NOMO-1 (cell line): ENCODE results near the gene DOK6.

ENCODE experiments used
- DNase-seq, 2 experiments: peaks; one replicate each; lab custom pipeline; 2025; ENCODE audit not compliant: unreplicated experiment in 2 of 2; lab: John Stamatoyannopoulos, UW

Gene DOK6

DNA sequence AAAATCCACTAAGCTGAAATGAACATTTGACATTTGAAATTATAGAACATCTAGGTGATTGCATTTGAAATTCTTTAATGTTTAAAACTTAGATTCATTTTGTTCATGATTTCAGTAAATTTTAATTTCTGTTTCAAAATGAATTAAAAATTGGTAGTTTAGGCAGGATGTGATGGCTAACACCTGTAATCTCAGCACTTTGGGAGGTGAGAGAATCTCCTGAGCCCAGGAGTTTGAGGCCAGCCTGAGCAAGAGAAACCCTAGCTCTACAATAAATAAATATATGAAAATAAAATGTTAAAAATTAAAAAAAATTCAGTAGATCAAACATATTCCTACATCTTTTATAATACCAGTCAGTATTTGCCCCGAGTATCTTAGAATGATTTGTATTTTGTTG lies 330.0 kb downstream of the DOK6 start:
- no peak for DNase-seq

DNA sequence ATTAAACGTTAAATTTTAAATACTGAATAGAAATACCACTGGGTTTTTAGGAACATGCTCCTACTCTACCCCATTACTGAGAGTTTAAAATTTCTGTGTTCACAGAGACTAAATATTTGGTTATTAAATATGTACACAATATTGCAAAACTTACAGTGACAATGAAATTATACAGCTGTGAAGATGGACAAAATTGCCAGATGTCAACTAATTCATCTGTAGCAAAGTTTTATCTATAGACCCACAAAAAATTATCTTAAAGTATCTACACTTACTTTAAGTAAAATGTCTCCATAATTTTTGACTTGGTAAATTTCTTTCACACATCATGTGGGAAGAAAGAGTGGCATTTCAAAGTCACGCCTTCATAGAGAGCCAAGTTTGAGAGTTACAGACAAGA lies 333.8 kb downstream of the DOK6 start:
- DNase-seq, result no peak

DNA sequence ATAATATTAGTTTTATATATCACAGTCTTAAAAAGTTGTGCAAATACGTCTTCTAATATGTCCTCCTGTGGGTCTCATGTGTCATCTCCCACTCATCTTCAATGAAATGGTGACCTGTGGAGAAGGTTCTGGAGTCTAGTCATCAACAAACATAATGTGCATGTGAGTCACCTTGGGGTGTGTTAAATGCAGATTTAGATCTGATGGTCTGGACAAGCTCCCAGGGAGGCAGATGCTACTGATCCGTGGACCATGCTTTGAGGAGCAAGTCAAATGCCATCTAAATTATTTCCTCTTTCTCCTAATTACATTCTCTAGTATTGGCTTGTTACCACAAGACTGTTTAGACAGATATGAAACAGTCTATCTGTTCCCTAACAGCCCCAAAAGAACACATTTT lies 336.0 kb downstream of the DOK6 start:
- no peak for DNase-seq

DNA sequence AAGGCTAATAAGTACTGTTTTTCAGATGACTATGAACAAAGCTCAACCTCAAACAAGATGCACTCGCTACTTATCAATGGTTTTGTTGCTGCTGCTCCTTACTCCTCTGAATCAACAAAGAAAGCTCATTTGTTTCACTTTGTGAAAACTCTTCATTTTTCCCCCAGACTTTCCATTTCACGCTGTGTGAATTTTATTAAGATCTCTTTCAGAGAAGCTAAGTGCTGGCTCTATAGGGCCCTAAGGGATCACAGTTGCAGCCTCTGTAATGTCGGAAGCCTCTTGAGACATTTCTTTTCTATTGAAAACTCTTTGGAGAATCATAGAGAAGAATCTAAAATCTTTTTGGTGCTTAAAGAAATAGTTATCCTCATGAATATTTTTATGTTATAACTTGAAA lies 337.2 kb downstream of the DOK6 start:
- DNase-seq, result no peak

DNA sequence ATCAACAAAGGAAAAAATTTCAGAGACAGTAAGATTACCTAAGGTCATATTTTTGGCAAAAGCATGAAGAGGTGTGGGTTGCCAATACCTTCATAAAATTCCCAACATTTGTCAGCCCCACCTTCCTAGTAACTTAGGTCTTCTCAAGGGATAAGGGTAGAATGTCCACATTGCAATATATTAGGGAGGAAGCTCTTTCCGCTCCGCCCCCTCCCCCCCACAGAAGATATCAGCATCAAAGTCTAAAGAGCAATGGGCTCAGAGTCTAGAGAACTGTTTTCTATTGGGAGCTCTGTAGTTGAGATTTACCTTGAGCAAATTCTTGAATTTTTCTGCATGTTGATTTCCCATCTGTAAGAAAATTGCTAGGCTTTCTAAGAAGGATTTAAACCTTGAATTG lies 346.7 kb downstream of the DOK6 start:
- no peak for DNase-seq

DNA sequence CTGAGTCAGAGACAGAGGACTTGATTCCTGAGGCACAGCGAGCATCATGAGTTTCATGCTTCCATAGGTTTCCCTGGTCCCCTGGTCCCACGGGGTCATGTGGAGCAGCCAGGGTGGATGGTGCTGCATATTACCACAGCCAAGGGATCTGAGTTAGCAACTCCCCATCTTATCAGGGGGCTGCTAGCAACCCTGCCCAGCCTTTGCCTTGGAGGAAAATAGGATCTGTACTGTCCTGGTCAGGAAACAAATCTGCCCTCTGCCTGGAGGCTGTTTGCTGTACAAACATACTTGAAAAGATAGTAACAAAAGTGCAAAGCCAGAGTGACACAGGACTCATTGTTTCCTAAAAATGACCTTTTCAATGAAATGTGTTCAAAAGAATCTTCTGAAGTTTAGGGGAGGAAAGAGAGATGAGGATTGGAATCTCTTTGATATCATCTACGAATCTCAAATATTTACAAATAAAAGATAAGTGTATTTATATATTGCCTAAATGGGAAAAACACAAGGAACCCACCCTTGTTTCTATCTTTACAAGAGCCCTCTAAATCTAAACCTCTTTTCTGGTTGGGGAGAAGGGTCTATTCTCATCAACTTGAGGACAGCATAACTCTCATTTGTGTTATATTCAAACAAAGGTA lies 352.2 kb downstream of the DOK6 start:
- no peak for DNase-seq

DNA sequence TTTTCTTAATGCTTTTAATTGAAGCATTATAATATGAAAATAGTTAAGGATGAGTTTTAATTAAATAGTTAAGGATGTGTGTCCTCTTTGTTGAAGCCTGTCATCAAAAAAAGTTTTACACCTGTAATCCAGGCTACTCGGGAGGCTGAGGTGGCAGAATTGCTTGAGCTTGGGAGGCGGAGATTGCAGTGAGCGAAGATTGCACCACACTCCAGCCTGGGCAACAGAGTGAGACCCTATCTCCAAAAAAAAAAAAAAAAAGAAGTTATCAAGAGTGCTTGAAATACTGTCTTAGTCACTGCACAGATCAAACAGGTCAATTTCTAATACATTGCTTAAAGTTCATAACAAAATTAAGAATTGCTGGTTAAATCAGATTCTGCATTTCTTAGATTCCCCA lies 353.4 kb downstream of the DOK6 start:
- no peak for DNase-seq

DNA sequence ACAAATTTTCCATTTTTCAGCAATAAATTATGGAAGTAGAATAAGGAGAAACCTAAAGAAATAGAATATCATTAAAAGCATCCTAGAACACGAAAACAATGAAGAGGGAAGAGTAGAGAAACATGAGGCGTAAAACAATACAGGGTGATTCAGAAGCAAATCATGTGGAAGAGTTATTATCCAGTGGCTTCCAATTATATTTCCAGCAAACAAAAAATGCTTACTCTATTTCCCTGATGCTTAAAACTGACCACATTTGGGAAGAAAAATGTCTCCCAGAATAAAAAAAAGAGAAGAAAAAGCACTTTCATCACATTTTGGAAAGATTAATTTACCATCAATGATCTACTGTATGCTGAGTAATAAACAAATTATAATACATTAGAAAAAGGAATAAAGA lies 354.4 kb downstream of the DOK6 start:
- no peak for DNase-seq

DNA sequence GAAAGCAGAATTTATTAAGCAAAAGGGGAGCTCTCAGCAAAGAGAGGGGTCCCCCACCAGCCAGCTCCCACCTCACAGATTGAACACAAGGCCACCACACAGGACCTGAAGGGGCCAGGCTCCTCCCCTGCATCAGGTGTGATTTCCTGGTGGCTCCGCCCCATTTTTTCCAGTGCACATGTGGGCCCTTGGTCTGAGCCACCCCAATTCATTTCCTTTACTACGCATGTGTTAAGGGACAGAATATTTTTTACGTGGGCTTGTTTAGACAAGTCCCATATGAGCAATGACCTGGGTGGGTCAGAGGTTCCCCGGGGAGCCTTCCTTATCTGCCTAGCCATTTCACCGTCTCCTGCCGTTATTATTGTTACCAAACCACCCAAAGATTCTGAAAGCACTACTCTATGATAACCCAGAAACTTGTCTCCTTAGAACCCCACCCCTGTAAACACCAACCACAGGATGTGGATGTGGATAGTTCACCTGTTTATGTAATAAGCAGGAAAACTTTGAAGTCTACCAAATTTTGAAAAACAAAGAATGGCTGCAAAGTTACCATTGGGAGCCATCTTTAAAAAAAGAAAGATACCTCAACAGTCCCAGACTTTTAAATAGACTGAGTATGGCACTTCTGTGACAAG lies 355.3 kb downstream of the DOK6 start:
- DNase-seq, result no peak

DNA sequence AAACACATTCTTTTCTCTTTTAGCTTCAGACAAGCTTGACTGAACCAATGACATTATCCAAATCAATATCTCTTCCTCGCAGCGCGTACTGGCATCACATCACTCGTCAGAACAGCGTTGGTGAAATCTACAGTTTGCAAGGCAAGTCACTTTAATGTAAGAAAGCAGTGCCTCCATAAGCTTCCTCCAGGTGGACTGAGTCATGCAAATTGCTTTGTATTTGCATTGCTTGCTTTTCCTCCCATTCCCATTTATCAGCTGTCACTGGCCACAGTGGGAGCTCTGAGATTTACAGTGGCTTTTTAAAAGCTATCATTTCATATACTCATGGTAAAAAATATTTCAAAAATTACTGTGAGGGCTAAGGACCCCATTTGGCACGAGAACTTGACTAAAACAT lies 357.0 kb downstream of the DOK6 start:
- DNase-seq, result no peak

DNA sequence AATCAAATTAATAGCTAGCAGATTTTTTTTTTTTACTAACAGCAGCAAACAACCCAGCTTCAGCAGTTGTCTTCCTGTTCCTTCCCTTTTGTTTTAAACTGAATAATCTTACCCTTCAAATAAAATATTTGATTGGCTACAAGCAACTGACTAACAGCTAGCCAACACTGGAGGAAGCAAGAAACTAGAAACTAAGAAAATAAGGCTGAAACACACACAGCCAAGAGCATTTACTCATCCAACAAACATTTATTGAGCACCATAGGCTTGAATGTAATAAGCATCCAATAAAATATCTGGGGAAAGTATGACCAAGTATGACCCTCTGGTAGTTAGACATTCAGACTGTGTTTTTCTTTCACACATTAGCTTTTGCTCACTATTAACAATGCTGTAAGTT lies 357.8 kb downstream of the DOK6 start:
- DNase-seq, result no peak

DNA sequence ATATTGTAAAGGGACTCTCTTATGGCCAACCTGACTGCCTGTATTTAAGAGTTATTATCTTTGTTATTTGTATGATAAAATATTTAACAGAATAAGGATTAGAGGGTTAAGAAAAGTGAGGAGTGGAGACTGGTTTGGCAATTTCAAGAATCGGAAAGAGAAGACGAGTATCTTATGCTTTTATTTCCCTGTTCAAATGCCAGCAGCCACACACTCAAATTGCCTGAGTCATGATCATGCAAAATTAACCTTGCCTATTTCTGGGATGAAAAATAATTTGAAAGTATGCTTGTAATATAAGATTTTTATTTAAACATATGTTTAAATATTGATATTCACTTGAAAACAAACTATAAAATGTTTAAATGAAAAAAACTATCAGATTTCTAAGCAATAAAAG lies 358.4 kb downstream of the DOK6 start:
- DNase-seq, result no peak

DNA sequence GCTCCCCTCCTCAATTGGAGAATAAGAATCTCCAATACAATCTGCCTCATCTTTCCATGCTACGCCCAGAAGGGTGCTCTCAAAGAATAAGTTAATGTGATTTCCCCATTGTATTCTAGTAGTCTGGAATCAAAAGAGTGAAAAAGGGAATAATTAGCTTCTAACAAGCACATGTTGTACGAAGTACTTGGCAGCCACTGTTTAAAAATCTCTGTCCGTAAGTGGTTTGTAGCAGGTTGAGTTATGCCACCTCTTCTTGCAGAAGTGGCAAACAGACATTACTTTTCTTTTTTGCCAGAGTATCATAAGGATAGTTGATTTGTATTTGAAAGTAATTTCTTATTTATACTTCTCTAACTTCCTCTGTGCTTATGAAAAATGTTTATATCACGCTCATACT lies 362.3 kb downstream of the DOK6 start:
- DNase-seq, result no peak

DNA sequence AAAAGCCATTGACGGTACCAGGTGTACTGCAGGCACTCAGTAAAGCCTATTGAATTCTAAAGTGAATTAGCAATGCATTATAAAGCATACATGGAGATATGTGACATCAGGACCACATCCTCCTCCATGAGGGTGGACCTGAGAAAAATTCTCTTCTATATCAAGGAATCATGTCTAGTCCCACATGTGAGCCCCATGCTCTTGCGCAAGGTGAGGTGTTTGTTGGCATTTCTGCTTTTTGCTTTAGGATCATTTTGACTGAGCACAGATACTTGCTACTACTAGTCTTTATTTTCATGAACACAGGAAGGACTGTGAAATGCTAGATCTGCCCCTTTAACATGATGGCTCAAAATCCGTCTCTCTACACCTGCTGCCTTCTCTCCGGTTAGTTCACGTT lies 363.1 kb downstream of the DOK6 start:
- DNase-seq, result no peak

DNA sequence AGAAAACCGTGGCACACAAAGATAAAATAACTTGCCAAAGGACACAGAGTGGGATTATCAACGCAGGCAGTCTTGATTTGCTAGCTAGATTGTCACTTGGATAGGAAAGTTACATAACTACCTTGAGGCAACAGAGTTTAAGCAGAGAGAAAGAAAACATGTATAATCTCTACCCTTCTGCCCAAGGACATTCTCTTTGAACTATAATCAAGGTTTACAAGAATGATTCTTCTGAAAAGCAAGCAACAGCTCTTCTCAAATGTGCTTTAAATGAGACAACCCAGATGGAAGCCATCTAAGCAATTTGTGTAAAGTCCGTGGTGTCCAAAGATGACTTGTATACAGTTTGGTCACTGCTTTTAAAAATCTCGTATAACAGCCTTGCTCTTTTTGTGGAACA lies 369.6 kb downstream of the DOK6 start:
- DNase-seq, result no peak

DNA sequence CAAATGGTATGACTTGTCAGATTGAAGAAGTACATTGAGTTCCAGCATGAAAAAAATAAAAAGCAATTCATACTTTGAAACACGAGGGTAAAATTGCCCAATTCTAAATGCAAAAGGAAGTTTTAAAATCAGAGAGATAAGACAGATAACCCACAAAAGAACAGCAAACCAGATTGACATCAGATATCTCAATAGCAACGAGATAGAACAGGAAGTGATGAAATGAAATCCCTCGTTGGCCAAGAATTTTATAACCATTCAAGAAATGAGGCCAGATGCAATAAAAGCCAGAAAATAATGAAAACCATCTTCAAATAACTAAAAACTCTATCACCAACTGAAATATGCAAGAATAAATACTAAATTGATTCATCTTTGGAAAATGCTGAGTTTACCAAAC lies 374.1 kb downstream of the DOK6 start:
- DNase-seq, result no peak

DNA sequence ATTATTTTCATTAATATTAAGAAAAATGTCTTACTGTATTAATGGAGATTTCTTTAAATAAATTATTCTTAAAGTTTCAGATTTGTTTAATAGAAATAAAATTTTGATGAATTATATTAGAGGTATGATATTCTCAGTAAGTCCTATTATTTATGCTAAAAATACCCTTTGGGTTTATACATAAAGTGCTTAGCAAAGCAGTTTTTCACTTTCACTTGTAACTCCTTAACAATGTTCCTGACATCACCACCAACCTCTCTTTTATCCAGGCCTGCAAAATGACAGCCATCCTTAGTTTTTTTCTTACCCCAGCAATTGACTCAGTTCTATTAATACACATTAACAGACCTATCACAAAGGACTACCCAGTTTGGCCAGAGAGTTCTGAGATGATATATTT lies 376.6 kb downstream of the DOK6 start:
- DNase-seq, result no peak

DNA sequence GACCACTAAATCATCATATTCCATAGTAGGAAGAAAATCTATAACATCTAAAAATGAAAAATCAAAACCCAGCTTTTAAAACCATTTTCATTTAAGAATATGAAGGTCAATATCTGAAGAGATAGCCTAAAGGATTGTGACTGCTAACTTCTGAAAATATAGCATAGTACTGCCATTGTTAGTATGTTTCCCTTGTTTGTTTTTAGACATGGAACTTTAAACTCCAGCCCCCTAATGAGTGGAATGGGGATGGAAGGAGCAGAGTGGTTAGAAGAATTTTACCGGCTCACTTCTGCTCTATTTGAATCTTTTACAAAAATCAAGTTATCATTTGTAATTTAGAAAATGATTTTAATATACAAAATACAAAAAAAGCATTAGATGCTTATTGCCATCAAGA lies 378.0 kb downstream of the DOK6 start:
- DNase-seq, result no peak

DNA sequence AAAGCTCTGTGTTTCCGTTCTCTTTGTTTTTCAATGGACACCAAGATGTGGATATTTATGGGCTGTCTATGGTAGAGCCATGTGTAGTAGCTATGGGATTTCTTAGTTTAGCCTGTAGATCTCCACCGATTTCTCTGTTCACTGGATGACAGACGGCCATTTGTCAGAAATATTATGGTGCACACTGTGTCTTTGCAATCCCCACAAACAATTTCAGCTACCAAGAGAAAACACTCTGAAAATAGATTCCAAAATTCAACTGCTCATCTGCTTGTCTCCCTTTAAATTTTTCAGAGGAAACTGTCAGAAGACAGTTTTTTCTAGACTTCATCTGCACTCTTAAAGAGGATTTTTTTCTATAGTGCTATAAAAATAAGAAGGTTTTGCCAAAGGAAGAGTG lies 380.2 kb downstream of the DOK6 start:
- no peak for DNase-seq

DNA sequence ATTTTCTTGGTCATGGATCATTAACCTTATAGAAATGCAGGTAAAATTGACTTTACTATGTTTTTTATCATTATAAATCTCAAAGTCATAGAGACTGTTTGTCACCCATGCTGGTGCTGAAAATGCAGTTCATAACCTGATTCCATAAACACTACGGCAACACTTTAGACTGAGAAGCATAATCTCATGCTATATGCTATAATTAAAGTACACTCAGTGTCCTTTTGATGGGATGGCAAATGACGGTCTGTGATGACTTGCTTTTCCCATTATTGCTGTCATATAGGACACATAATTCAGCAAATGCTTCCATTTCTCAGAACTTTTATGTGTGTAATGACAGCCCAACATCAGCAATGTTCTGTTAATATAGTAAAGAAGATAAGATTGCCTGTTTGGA lies 384.1 kb downstream of the DOK6 start:
- DNase-seq, result no peak

DNA sequence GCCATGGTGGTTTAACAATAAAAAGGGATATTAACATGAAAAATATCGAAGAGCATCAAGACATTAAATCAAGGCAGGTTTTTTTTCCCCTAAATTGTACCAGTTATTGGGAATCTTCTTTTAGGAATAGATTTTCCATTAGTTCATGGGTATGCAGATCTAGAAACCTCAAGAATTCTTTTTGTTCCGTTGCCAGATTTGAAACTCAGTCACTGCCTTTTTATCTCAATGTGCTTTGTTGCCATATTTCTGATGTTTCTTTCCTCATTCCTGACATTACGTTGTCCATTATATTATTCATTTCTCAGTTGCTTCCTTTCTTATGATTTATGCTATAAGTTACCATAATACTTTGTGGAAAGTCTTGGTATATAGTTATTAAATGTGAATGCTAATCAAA lies 384.8 kb downstream of the DOK6 start:
- no peak for DNase-seq

DNA sequence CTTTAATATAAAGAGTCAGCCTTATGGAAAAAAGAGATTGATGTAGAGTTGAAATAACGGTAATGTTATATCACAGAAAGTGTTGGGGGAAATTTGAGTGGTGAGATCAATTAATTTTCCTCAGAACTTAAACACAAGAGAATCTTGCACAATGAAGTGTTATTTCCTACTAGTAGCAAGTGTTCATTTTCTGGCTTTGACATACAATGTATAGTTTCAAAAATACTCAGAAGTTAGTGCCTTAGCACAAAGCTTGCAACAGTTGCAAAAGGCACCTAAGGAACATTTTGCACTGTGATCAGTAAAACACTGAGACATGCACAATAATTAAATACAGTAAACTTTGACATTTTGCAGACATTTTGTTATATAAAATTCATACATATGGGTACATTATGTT lies 385.7 kb downstream of the DOK6 start:
- no peak for DNase-seq
